Astrocyte of the cerebellum (primary cell): Measurements from ENCODE around the gene CDK18.

ENCODE experiments used
- DNase-seq: peaks from one replicate; pipeline ENCODE4 v3.0.0-alpha.2; 2011; ENCODE audit warnings: low read depth
- H3K4me3 ChIP-seq: 2 replicates; pipeline ENCODE4 v1.5.1; 2011; ENCODE audit warnings: mild to moderate bottlenecking, low read depth, low read length, moderate library complexity
- CTCF ChIP-seq: IDR thresholded peaks from 2 replicates; pipeline ENCODE4 v1.5.1; 2012; ENCODE audit warnings: low read length, low read depth, moderate library complexity, mild to moderate bottlenecking; ENCODE audit errors: missing control alignments
- in situ Hi-C: cut with HindIII; loops from 2 replicates; pipeline ENCODE4 v1.10.0; 2017; ENCODE audit warnings: low sequenced_read_pairs

The CDK18 gene

GRCh38 chr1:205568469-205569361 is 64.2 kb downstream of the CDK18 start:
- DNase-seq = no peak
- no peak for TF ChIP-seq CTCF
- in situ Hi-C loops = no loop called here
- no peak overlapping the region for H3K4me3 ChIP-seq

- in situ Hi-C loops = loop anchor here (5.0 kb wide), 1 partner anchor 47 kb away; no protein-coding TSS in a partner anchor
- no peak for TF ChIP-seq CTCF
- DNase-seq = no peak
- no peak overlapping the region for H3K4me3 ChIP-seq
Measured at GRCh38 chr1:205569411-205570172, 65.1 kb downstream of the CDK18 start.

GRCh38 chr1:205570173-205570501 is 65.7 kb downstream of the CDK18 start:
- no peak overlapping the region for H3K4me3 ChIP-seq
- no peak for DNase-seq
- no peak for TF ChIP-seq CTCF
- in situ Hi-C loops = loop anchor here (5.0 kb wide), 1 partner anchor 48 kb away; no protein-coding TSS in a partner anchor

GRCh38 chr1:205570796-205571537 is 66.5 kb downstream of the CDK18 start:
- no peak for TF ChIP-seq CTCF
- no peak for DNase-seq
- H3K4me3 ChIP-seq = no peak overlapping the region
- in situ Hi-C loops = loop anchor here (5.0 kb wide), 1 partner anchor 49 kb away; no protein-coding TSS in a partner anchor

- no peak overlapping the region for H3K4me3 ChIP-seq
- no peak for TF ChIP-seq CTCF
- no peak for DNase-seq
- in situ Hi-C loops = loop anchor here (5.0 kb wide), 1 partner anchor 49 kb away; no protein-coding TSS in a partner anchor
Measured at GRCh38 chr1:205571747-205572146, 67.3 kb downstream of the CDK18 start.

- H3K4me3 ChIP-seq = no peak overlapping the region
- in situ Hi-C loops = loop anchor here (5.0 kb wide), 1 partner anchor 50 kb away; no protein-coding TSS in a partner anchor
- no peak for DNase-seq
- no peak for TF ChIP-seq CTCF
Measured at GRCh38 chr1:205572421-205572820, 68.0 kb downstream of the CDK18 start.
